H9 (cell line): Measurements from ENCODE around the gene GPR89A. TPM values are rescaled to one million over a fixed set of nuclear protein-coding genes. Genes with fewer than 3 reads are reported as not detected.
"Not testable (repeated sequence)": the region's sequence is repeated elsewhere in the genome, so short reads cannot be mapped to it uniquely, and the experiment has no call there.

Experiments
- DNase-seq: peaks from one replicate; pipeline ENCODE4 v3.0.0-alpha.2; 2017
- H2AFZ ChIP-seq: one replicate; pipeline ENCODE4 v1.6.1; 2013; ENCODE audit warnings: mild to moderate bottlenecking, low read length, control low read depth, moderate library complexity
- H2AK5ac ChIP-seq: 2 replicates; pipeline ENCODE4 v1.6.1; 2013; ENCODE audit warnings: low read length, control low read depth, mixed read lengths; ENCODE audit not compliant: insufficient read length
- H2BK120ac ChIP-seq: one replicate; pipeline ENCODE4 v1.6.1; 2013; ENCODE audit warnings: low read depth, mild to moderate bottlenecking, low read length, control low read depth, inconsistent platforms; ENCODE audit not compliant: poor library complexity, severe bottlenecking
- H2BK12ac ChIP-seq: 2 replicates; pipeline ENCODE4 v1.6.1; 2013; ENCODE audit warnings: low read length, control low read depth, mixed read lengths, low read depth; ENCODE audit not compliant: insufficient read length
- H2BK15ac ChIP-seq: 2 replicates; pipeline ENCODE4 v1.6.1; 2013; ENCODE audit warnings: low read depth, low read length, control low read depth
- H2BK20ac ChIP-seq: one replicate; pipeline ENCODE4 v1.6.1; 2013; ENCODE audit warnings: low read depth, mild to moderate bottlenecking, low read length, control low read depth, inconsistent platforms; ENCODE audit not compliant: poor library complexity, severe bottlenecking
- H2BK5ac ChIP-seq: 2 replicates; pipeline ENCODE4 v1.6.1; 2013; ENCODE audit warnings: low read length, control low read depth, mixed read lengths; ENCODE audit not compliant: insufficient read length
- H3K14ac ChIP-seq: 2 replicates; pipeline ENCODE4 v1.6.1; 2013; ENCODE audit warnings: low read length, control low read depth; ENCODE audit not compliant: insufficient read depth
- H3K18ac ChIP-seq: 2 replicates; pipeline ENCODE4 v1.6.1; 2013; ENCODE audit warnings: low read depth, mild to moderate bottlenecking, mixed read lengths, low read length, control low read depth; ENCODE audit not compliant: insufficient read length
- H3K23ac ChIP-seq: 2 replicates; pipeline ENCODE4 v1.6.1; 2013; ENCODE audit warnings: low read length, control low read depth, mixed read lengths, low read depth; ENCODE audit not compliant: insufficient read length
- H3K23me2 ChIP-seq: 2 replicates; pipeline ENCODE4 v1.6.1; 2013; ENCODE audit warnings: low read depth, mild to moderate bottlenecking, mixed read lengths, low read length, control low read depth; ENCODE audit not compliant: insufficient read length, poor library complexity, severe bottlenecking
- H3K27ac ChIP-seq: 2 replicates; pipeline ENCODE4 v1.5.1; 2013; ENCODE audit warnings: low read length, control low read depth, mixed read lengths, low read depth; ENCODE audit not compliant: insufficient read length
- H3K27me3 ChIP-seq: 2 replicates; pipeline ENCODE4 v1.6.1; 2013; ENCODE audit warnings: low read length, control low read depth, inconsistent platforms; ENCODE audit not compliant: insufficient read depth
- H3K4ac ChIP-seq: 2 replicates; pipeline ENCODE4 v1.6.1; 2013; ENCODE audit warnings: low read depth, mild to moderate bottlenecking, control low read depth, inconsistent platforms, low read length, moderate library complexity
- H3K4me1 ChIP-seq: 2 replicates; pipeline ENCODE4 v1.6.1; 2013; ENCODE audit warnings: low read length, control low read depth, inconsistent platforms; ENCODE audit not compliant: insufficient read depth
- H3K4me2 ChIP-seq: 2 replicates; pipeline ENCODE4 v1.6.1; 2013; ENCODE audit warnings: low read length, control low read depth, mixed read lengths; ENCODE audit not compliant: insufficient read length, insufficient read depth
- H3K56ac ChIP-seq: 2 replicates; pipeline ENCODE4 v1.6.1; 2013; ENCODE audit warnings: low read depth, mild to moderate bottlenecking, mixed read lengths, low read length, control low read depth; ENCODE audit not compliant: insufficient read length
- H3K79me1 ChIP-seq: 2 replicates; pipeline ENCODE4 v1.6.1; 2013; ENCODE audit warnings: low read depth, mild to moderate bottlenecking, moderate library complexity, low read length, control low read depth, inconsistent platforms; ENCODE audit not compliant: insufficient read depth, poor library complexity, severe bottlenecking
- H3K79me2 ChIP-seq: 2 replicates; pipeline ENCODE4 v1.6.1; 2013; ENCODE audit warnings: low read length, control low read depth, inconsistent platforms; ENCODE audit not compliant: insufficient read depth
- H3K9ac ChIP-seq: 2 replicates; pipeline ENCODE4 v1.6.1; 2013; ENCODE audit warnings: low read length, control low read depth, mixed read lengths; ENCODE audit not compliant: insufficient read length; ENCODE audit errors: extremely low read depth
- H3K9me3 ChIP-seq: one replicate; pipeline ENCODE4 v1.6.1; 2013; ENCODE audit warnings: low read depth, low read length, inconsistent platforms; ENCODE audit not compliant: control insufficient read depth
- H3T11ph ChIP-seq: one replicate; pipeline ENCODE4 v1.6.1; 2013; ENCODE audit warnings: mild to moderate bottlenecking, low read length, control low read depth, inconsistent platforms
- H4K20me1 ChIP-seq: one replicate; pipeline ENCODE4 v1.6.1; 2013; ENCODE audit not compliant: control insufficient read depth, insufficient read length, insufficient read depth
- H4K5ac ChIP-seq: 2 replicates; pipeline ENCODE4 v1.6.1; 2013; ENCODE audit warnings: low read depth, mild to moderate bottlenecking, mixed read lengths, low read length, control low read depth; ENCODE audit not compliant: insufficient read length
- H4K8ac ChIP-seq: replicated peaks from 2 replicates; pipeline ENCODE4 v1.6.1; 2013; ENCODE audit warnings: low read length, control low read depth, mixed read lengths, low read depth; ENCODE audit not compliant: insufficient read length
- H4K91ac ChIP-seq: 2 replicates; pipeline ENCODE4 v1.6.1; 2013; ENCODE audit warnings: low read depth, mild to moderate bottlenecking, moderate library complexity, mixed read lengths, low read length, control low read depth; ENCODE audit not compliant: insufficient read length
- H3K27ac Mint-ChIP-seq, 3 experiments: 2 replicates in 2 of 3; 3 replicates in 1 of 3; pipeline ENCODE4 v1.8.0; 2020 to 2021; ENCODE audit warnings: mixed read lengths in 3 of 3, mild to moderate bottlenecking in 1 of 3, moderate library complexity in 1 of 3
- H3K27me3 Mint-ChIP-seq: 2 replicates; pipeline ENCODE4 v1.8.0; 2021; ENCODE audit warnings: low read depth, mild to moderate bottlenecking, moderate library complexity, mixed read lengths
- H3K36me3 Mint-ChIP-seq, 3 experiments: 2 replicates in 2 of 3; 3 replicates in 1 of 3; pipeline ENCODE4 v1.8.0; 2020 to 2021; ENCODE audit warnings: low read depth in 3 of 3, mixed read lengths in 3 of 3; ENCODE audit not compliant: insufficient read depth in 1 of 3
- H3K4me1 Mint-ChIP-seq, 2 experiments: 2 replicates each; pipeline ENCODE4 v1.8.0; 2020; ENCODE audit warnings: mixed read lengths in 2 of 2
- H3K4me3 Mint-ChIP-seq, 2 experiments: 2 replicates in 1 of 2; 3 replicates in 1 of 2; pipeline ENCODE4 v1.8.0; 2020 to 2021; ENCODE audit warnings: mild to moderate bottlenecking in 2 of 2, mixed read lengths in 2 of 2, moderate library complexity in 1 of 2
- H3K9me3 Mint-ChIP-seq, 2 experiments: 2 replicates in 1 of 2; 3 replicates in 1 of 2; pipeline ENCODE4 v1.8.0; 2020; ENCODE audit warnings: mild to moderate bottlenecking in 2 of 2, mixed read lengths in 2 of 2, moderate library complexity in 1 of 2
- WGBS: extraction: QIAGEN DNeasy Blood & Tissue Kit; methylation state at CpG from one replicate; pipeline ENCODE4 v1.1.7; 2013; ENCODE audit warnings: missing lambda C conversion rate, low lambda C conversion rate, mixed read lengths; ENCODE audit not compliant: insufficient read length; ENCODE audit errors: extremely low coverage; 5-methylcytosine and 5-hydroxymethylcytosine counted together
- total RNA-seq: library from RNA; stranded (reverse); gene quantifications from 2 replicates; pipeline ENCODE4 v1.2.1, GENCODE V29; 2021

Gene GPR89A
- total RNA-seq, 1 experiment from 2014 or later: 30.1 TPM

DNA sequence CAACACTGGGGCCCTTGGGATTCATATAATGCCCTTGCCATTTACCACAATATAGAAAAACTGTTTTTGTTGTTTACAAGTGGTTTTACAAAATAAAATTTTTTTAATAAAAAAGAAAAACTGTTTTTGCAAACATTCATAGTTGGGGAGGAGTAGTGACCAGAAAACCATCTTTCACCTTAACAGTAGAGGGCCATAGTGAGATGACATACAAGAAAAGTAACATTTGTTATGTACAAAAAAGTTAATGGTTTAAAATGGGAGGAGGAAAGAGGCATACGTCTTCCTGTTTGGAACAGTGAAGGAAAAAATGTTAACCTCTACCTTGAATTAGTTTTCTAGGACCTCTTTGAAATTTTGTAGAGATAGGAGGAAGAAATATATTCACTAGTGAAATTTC, 28.4 kb downstream of the GPR89A start:
- H3K4me3 Mint-ChIP-seq, H3T11ph ChIP-seq, H2BK120ac ChIP-seq, H3K4me2 ChIP-seq, H3K27me3 Mint-ChIP-seq, H3K79me2 ChIP-seq, H3K4me1 ChIP-seq, H3K27ac ChIP-seq, H3K4ac ChIP-seq, H3K4me1 Mint-ChIP-seq, H3K14ac ChIP-seq, H2AK5ac ChIP-seq, H4K91ac ChIP-seq, H3K23me2 ChIP-seq, H2BK5ac ChIP-seq, H3K27ac Mint-ChIP-seq, H2BK12ac ChIP-seq, H3K9me3 ChIP-seq, H4K8ac ChIP-seq, H3K79me1 ChIP-seq, H3K56ac ChIP-seq, DNase-seq, H3K36me3 Mint-ChIP-seq, H2BK20ac ChIP-seq, H3K23ac ChIP-seq, H3K18ac ChIP-seq, H3K9ac ChIP-seq, H4K20me1 ChIP-seq, H2BK15ac ChIP-seq, H2AFZ ChIP-seq, H3K27me3 ChIP-seq, H3K9me3 Mint-ChIP-seq, H4K5ac ChIP-seq: not testable (repeated sequence)
- WGBS: no CpG with 5 or more reads among the region's 1 CpG

DNA sequence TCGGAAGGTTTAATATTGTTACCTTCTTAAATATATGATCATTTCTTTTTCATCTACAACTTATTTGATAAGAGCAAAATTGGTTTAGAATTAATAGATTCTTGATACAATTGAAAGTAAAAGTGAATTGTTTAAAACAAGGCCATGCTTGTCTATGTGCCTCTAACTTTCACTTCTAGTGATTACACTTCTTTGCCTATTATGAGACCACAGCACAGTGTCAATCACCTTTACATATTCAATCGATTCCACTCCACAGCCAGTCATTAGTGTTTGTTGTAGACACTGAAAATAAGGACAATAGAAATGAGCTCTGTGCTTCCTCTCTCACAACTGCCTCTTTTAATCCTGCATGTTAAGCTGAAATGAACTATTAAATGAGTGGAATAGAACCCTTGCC, 34.1 kb downstream of the GPR89A start:
- not testable (repeated sequence) for DNase-seq, H3K27me3 ChIP-seq, H2AK5ac ChIP-seq, H3K4me1 ChIP-seq, H3K79me2 ChIP-seq, H3K4me3 Mint-ChIP-seq, H3K9ac ChIP-seq, H2BK20ac ChIP-seq, H3K14ac ChIP-seq, H4K5ac ChIP-seq, H4K8ac ChIP-seq, H3K4me1 Mint-ChIP-seq, H3K27ac ChIP-seq, H4K20me1 ChIP-seq, H3K56ac ChIP-seq, H3K9me3 ChIP-seq, H2BK120ac ChIP-seq, H3T11ph ChIP-seq, H3K27ac Mint-ChIP-seq, H2AFZ ChIP-seq, H3K9me3 Mint-ChIP-seq, H3K18ac ChIP-seq, H3K79me1 ChIP-seq, H3K27me3 Mint-ChIP-seq, H3K23me2 ChIP-seq, H2BK5ac ChIP-seq, H3K4me2 ChIP-seq, H2BK15ac ChIP-seq, H4K91ac ChIP-seq, H2BK12ac ChIP-seq, H3K4ac ChIP-seq, H3K36me3 Mint-ChIP-seq, H3K23ac ChIP-seq
- no CpG with 5 or more reads among the region's 2 CpGs for WGBS
